HG03575 (cell line): ENCODE data around the gene B3GALT4.
"Not testable (repeated sequence)": the region's sequence is repeated elsewhere in the genome, so short reads cannot be mapped to it uniquely, and the experiment has no call there.

ENCODE experiments used
- ATAC-seq: cut with Tn5 transposase; IDR thresholded peaks from one replicate; pipeline ENCODE4 v1.9.1; 2021; ENCODE audit not compliant: unreplicated experiment, insufficient number of reproducible peaks, low FRiP score; ENCODE audit errors: extremely low read depth

The B3GALT4 gene

DNA sequence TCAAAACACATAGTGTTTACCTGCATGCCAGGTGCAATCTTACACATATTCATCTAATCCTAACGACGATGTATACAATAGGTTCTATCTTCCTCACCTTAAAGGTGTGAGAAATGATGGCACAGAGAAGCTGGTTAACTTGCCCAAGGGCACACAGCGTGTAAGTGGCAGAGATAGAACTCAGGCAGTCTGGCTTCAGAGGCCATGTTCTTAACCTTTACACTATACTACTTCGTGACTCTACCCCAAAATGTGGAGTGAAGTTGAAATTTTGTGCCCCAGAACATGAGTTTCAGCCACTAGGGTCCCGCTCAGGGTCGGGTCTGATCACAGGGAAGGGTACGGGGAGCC lies 5.8 kb upstream of the B3GALT4 start:
- ATAC-seq: peak; percentile 13

GRCh38 chr6:33271468-33272274 lies 5.3 kb upstream of the B3GALT4 start, which contains the start of the genes RPS18 and VPS52:
RPS18 (plus strand) TSS chr6:33272075; CDS start chr6:33272120, 45 bp downstream.
VPS52 (minus strand) TSS chr6:33271876; CDS start chr6:33271675, 201 bp downstream.
- peak; percentile 39 for ATAC-seq

- no peak for ATAC-seq
Observed at GRCh38 chr6:33272275-33273128, 4.4 kb upstream of the B3GALT4 start.

DNA sequence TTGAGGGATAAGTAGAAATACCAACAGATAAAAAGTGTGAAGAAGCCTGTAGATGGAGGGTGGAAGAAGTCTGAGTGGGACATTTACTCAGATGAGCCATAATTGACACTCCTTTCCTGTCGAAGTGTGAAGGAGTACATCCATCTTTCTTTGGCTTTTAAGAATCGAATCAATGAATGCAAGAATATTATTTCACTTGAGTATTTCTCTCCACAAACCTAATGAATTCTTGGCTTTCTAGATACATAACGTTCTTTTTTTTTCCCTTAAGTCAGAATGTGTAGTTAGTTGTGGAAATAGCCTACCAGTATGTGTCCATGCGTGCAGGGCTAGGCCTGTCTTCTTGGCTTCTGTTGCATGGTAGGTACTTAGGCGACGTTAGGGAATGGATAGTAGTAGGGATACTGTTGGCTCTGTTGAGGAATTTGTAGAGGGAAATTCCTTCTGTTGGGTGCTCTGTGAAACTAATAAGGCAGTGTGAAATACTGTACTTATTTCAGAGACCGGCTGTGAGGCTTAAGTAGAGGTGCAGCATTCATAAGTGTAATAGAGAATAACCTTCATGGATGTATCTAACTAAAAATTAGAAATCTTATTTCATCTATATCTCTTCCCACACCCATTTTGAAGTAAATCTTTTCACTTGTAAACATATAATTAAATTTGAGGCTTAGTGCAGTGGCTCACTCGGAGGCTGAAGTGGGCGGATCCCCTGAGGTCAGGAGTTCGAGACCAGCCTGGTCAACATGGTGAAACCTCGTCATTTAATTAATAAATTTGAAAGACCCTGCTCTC lies 3.6 kb upstream of the B3GALT4 start:
- no peak for ATAC-seq

DNA sequence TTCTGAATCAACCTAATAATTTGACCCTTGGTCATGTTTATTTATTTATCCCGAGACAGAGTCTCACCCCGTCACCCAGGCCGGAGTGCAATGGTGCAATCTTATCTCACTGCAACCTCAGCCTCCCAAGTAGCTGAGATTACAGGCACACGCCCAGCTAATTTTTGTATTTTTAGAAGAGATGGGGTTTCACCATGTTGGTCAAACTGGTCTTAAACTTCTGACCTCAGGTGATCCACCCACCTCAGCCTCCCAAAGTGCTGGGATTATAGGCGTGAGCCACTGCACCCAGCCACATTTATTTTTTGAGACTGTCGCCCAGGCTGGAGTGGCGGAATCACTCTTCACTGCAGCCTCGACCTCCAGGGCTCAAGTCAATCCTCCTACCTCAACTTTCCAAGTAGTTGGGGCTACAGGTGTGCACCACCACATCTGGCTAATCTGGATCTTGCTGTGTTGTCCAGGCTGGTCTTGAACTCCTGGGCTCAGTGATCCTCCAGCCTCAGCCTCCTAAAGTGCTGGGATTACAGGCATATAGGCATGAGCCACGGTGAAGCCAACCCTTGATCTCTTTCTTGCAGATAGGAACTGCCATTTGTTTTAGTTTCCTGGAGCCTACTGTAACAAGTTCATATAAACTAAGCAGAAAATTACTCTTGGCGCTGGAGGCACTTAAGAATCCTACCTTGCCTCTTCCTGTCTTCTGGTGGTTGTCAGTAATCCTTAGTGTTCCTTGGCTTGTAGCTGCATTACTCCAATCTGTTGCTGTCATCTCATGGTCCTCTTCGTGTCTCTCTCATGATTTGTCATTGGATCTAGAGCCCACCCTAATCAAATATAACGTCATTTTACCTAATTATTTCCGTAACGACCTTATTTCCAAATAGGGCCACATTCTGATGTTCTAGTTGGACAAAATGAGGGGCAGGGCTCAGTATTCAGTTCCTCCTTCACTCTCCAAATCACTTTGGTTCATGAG lies 2.7 kb upstream of the B3GALT4 start:
- ATAC-seq: no peak

DNA sequence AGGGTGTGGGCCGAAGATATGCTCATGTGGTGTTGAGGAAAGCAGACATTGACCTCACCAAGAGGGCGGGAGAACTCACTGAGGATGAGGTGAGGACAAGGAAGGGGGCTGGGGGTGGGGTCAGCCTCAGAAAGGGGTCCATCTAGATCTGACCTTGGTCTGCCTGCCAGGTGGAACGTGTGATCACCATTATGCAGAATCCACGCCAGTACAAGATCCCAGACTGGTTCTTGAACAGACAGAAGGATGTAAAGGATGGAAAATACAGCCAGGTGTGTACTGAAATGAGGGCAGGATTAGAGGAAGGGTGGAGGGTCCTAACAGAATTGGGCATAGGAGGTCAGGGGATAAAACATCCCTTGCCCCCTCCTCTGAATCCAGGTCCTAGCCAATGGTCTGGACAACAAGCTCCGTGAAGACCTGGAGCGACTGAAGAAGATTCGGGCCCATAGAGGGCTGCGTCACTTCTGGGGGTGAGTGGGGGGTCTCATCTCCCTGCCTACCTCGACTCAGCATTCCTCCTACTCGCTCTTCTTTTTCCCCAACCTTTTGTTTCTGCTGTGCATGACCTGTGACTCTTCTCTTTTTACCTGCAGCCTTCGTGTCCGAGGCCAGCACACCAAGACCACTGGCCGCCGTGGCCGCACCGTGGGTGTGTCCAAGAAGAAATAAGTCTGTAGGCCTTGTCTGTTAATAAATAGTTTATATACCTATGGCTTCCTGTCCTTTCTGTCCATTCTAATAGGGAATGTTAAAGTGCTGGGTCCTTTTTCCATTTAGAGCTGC lies 935 bp upstream of the B3GALT4 start:
- not testable (repeated sequence) for ATAC-seq

DNA sequence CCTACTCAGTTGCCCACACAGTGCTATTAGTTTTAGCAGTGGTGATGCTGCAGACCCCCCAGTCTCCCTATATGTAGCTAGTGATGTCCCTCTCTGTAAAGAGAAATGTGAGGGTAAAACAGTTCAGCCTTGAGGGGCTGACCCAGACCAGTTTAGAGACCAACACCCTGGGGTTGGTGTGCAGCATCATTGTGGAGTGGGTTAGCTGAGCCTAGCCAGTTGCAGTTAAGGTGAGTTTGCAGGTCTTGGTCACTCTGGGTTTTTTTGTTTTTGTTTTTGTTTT lies 401 bp upstream of the B3GALT4 start:
- no peak for ATAC-seq

DNA sequence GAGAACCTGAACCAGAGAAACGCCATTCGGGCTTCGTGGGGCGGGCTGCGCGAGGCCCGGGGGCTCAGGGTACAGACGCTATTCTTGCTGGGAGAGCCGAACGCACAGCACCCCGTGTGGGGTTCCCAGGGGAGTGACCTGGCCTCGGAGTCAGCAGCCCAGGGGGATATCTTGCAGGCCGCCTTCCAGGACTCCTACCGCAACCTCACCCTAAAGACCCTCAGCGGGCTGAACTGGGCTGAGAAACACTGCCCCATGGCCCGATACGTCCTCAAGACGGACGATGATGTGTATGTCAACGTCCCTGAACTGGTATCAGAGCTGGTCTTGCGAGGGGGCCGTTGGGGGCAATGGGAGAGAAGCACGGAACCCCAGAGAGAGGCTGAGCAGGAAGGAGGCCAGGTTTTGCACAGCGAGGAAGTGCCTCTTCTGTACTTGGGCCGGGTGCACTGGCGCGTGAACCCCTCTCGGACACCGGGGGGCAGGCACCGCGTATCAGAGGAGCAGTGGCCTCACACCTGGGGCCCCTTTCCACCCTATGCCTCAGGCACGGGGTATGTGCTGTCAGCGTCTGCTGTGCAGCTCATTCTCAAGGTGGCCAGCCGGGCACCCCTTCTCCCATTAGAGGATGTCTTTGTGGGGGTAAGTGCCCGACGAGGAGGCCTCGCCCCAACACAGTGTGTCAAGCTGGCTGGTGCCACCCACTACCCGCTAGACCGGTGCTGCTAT lies 904 bp downstream of the B3GALT4 start:
- no peak for ATAC-seq

DNA sequence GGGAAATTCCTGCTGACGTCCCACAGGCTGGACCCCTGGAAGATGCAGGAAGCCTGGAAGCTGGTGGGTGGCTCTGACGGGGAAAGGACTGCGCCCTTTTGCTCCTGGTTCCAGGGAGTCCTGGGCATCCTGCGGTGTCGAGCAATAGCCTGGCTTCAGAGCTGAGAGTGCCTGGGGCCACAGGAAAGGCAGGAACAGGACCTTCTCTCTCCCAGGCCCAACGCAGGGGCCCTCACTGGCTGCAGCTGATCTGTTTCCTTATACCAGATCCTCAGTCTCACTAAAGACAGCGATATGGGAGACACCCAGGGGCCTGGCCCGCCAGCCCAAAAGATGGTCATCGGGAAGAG lies 1.4 kb downstream of the B3GALT4 start:
- ATAC-seq: no peak

DNA sequence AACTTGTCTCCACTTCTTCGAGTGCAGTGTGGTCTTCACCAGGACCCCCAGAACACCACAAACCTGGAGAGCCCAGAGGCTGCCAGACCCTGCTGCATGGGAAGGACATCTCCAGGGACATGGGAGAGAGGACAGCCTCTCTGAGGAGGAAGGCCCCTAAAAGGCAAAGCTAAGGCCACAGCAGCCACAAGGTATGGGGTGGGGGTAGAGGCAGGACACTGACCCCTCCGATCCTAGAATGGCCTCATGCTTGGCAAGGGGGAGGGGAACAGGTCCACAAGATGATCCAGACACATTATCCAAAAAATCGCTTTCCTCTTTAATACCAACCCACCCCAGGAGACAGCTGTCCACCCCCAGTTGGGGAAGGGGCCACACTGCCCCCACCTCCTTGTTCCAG lies 1.9 kb downstream of the B3GALT4 start:
- no peak for ATAC-seq

DNA sequence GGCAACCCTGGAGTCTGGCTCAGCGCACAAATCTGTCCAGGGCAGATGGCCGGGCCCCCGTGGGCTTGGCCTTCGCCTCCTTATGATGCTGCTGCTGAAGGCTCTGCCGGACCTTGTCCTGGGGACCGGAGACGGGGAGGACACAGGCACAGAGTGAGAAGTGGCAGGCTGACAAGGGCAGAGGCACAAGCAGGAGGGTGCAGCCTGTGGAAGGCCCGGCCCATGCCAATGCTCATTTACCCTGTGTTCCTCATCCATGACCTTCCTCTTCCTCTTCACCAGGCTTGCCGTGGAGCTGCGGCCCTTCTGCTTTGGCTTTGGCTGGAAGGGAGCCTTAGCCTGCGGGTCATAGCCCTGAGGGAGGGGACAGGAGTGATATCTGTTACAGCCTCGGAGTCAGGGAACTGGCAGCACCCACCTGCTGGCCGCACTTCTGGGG lies 2.4 kb downstream of the B3GALT4 start:
- no peak for ATAC-seq

GRCh38 chr6:33279971-33280511 lies 3.1 kb downstream of the B3GALT4 start:
- no peak for ATAC-seq

DNA sequence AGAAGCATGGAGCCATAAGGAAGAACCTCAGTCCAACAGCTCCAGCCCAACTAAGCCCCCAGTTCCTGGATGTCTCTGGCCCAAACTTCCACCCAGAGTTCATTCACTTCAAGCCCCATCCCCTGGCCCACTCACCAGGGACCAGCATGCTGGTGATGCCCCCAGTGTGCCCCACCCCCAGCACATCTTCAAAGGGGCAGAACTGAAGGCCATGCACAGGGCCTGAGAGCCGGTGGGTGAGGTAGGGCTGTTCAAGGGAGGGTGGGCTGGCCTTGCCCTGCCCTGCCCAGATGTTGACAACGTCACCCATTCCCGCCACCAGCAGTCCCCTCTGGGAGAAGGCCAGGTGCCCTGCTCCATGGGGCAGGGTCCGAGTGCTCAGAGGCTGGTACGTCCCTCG lies 3.6 kb downstream of the B3GALT4 start:
- no peak for ATAC-seq

DNA sequence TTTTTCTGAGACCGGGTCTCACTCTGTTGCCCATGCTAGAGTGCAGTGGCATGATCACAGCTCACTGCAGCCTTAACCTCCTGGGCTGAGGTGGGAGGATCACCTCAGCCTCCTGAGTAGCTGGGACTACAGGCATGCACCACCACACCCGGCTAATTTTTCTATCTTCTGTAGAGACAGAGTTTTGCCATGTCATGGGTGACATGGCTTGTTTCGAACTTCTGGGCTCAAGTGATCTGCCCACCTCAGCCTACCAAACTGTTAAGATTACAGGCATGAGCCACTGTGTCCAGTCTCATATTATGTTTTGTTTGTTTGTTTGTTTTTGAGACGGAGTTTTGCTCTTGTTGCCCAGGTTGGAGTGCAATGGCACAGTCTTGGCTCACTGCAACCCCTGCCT lies 8.3 kb downstream of the B3GALT4 start:
- ATAC-seq: not testable (repeated sequence)

- no peak for ATAC-seq
Observed at GRCh38 chr6:33286946-33287914, 10.3 kb downstream of the B3GALT4 start.
